ENCODE data around the gene LIPC.

The LIPC gene

GRCh38 chr15:58517682-58518525, 86.1 kb downstream of the LIPC start:
- DNase-seq (ENCODE audit: low read depth in 2 of 2) = no peak

- no peak for DNase-seq (ENCODE audit: low read depth in 2 of 2)
These were observed 86.8 kb downstream of the LIPC start for GRCh38 chr15:58518626-58519025.

GRCh38 chr15:58519516-58519915, 87.7 kb downstream of the LIPC start:
- DNase-seq (ENCODE audit: low read depth in 2 of 2) = no peak

GRCh38 chr15:58520464-58520863, 88.7 kb downstream of the LIPC start:
- DNase-seq (ENCODE audit: low read depth in 2 of 2) = no peak

GRCh38 chr15:58520936-58521292, 89.1 kb downstream of the LIPC start:
- DNase-seq (ENCODE audit: low read depth in 2 of 2) = no peak

GRCh38 chr15:58521293-58521991, 89.7 kb downstream of the LIPC start:
- no peak for DNase-seq (ENCODE audit: low read depth in 2 of 2)

- DNase-seq (ENCODE audit: low read depth in 2 of 2) = no peak
These were observed 90.6 kb downstream of the LIPC start for GRCh38 chr15:58522391-58522790.

GRCh38 chr15:58522865-58523264, 91.1 kb downstream of the LIPC start:
- DNase-seq (ENCODE audit: low read depth in 2 of 2) = no peak

GRCh38 chr15:58523634-58524033, 91.8 kb downstream of the LIPC start:
- no peak for DNase-seq (ENCODE audit: low read depth in 2 of 2)

GRCh38 chr15:58524247-58524646, 92.5 kb downstream of the LIPC start:
- no peak for DNase-seq (ENCODE audit: low read depth in 2 of 2)

- DNase-seq (ENCODE audit: low read depth in 2 of 2) = no peak
These were observed 94.2 kb downstream of the LIPC start for GRCh38 chr15:58525991-58526421.

- DNase-seq (ENCODE audit: low read depth in 2 of 2) = no peak
These were observed 94.9 kb downstream of the LIPC start for GRCh38 chr15:58526647-58527192.

- DNase-seq (ENCODE audit: low read depth in 2 of 2) = no peak
These were observed 95.9 kb downstream of the LIPC start for GRCh38 chr15:58527573-58528187.

GRCh38 chr15:58528188-58528870, 96.5 kb downstream of the LIPC start:
- no peak for DNase-seq (ENCODE audit: low read depth in 2 of 2)

- no peak for DNase-seq (ENCODE audit: low read depth in 2 of 2)
These were observed 97.2 kb downstream of the LIPC start for GRCh38 chr15:58529041-58529440.

GRCh38 chr15:58530056-58530590, 98.3 kb downstream of the LIPC start:
- DNase-seq (ENCODE audit: low read depth in 2 of 2) = no peak

- no peak for DNase-seq (ENCODE audit: low read depth in 2 of 2)
These were observed 100.3 kb downstream of the LIPC start for GRCh38 chr15:58532126-58532525.

- DNase-seq (ENCODE audit: low read depth in 2 of 2) = no peak
These were observed 102.8 kb downstream of the LIPC start for GRCh38 chr15:58534556-58534955.

- no peak for DNase-seq (ENCODE audit: low read depth in 2 of 2)
These were observed 103.5 kb downstream of the LIPC start for GRCh38 chr15:58535337-58535736.

- no peak for DNase-seq (ENCODE audit: low read depth in 2 of 2)
These were observed 104.1 kb downstream of the LIPC start for GRCh38 chr15:58535894-58536293.

GRCh38 chr15:58536414-58536813, 104.6 kb downstream of the LIPC start:
- DNase-seq (ENCODE audit: low read depth in 2 of 2) = no peak

- no peak for DNase-seq (ENCODE audit: low read depth in 2 of 2)
These were observed 105.2 kb downstream of the LIPC start for GRCh38 chr15:58537033-58537432.

All from stimulated activated CD8-positive, alpha-beta memory T cell treated with anti-CD3 and anti-CD28 coated beads, Interleukin-2, amount 100 ng/mL, for 48 hours (primary cell).